Spinal cord (tissue), 10 donors: ENCODE results near the gene C1QTNF1. TPM values are rescaled to one million over a fixed set of nuclear protein-coding genes. Genes with fewer than 3 reads are reported as not detected.

Experiments used
- DNase-seq, 6 donors: peaks; one replicate each; pipeline versions ENCODE4 v3.0.0 to v3.0.0-alpha.2; 2013 to 2015; ENCODE audit warnings: low spot score in 6 of 6, low read depth in 4 of 6
- H3K27ac ChIP-seq: one replicate; pipeline ENCODE4 v1.5.1; 2013; ENCODE audit warnings: low read depth, low read length, control low read depth
- H3K27me3 ChIP-seq: one replicate; pipeline ENCODE4 v1.6.1; 2013; ENCODE audit warnings: low read length; ENCODE audit not compliant: control insufficient read depth, insufficient read depth
- H3K36me3 ChIP-seq: one replicate; pipeline ENCODE4 v1.6.1; 2013; ENCODE audit warnings: low read length; ENCODE audit not compliant: control insufficient read depth, insufficient read depth
- H3K4me1 ChIP-seq: one replicate; pipeline ENCODE4 v1.6.1; 2013; ENCODE audit warnings: low read length; ENCODE audit not compliant: control insufficient read depth, insufficient read depth
- H3K4me3 ChIP-seq: one replicate; pipeline ENCODE4 v1.5.1; 2013; ENCODE audit warnings: low read depth, low read length, control low read depth
- H3K9me3 ChIP-seq: one replicate; pipeline ENCODE4 v1.6.1; 2013; ENCODE audit warnings: low read length; ENCODE audit not compliant: control insufficient read depth, insufficient read depth
- WGBS: methylation state at CpG from one replicate; pipeline ENCODE4 v1.1.5; 2013; ENCODE audit warnings: missing lambda C conversion rate; ENCODE audit not compliant: insufficient coverage; 5-methylcytosine and 5-hydroxymethylcytosine counted together
- polyA plus RNA-seq, 2 donors: library from polyadenylated mRNA; unstranded; fragments of 120-200 nt; gene quantifications; one replicate each; pipeline ENCODE4 v1.2.1, GENCODE V29; 2013; ENCODE audit not compliant: insufficient read length in 2 of 2
- total RNA-seq, 2 donors: library from RNA; depleted of rRNA in 1 of 2; stranded (reverse); fragments of 120-200 nt in 1 of 2; fragments of >200 nt in 1 of 2; gene quantifications; one replicate each; pipeline versions ENCODE4 v1.2.3 to v1.2.4, GENCODE V29; 2013 to 2014
- donor health status: healthy.

The C1QTNF1 gene
- total and polyA plus RNA-seq, 4 donors: 4.0 to 15.5 (median 8.0) TPM

- 74% methylated on average over 11 of the region's 12 CpGs for WGBS
- H3K4me1 ChIP-seq: peaks cover 30% of the 10 kb centered on the region
- no peaks in the 10 kb centered on the region for H3K9me3 ChIP-seq
- no peak overlapping the region for H3K4me3 ChIP-seq
- H3K27ac ChIP-seq: no peak overlapping the region
- H3K36me3 ChIP-seq: peaks cover 45% of the 10 kb centered on the region
- H3K27me3 ChIP-seq: no peaks in the 10 kb centered on the region
- no peak for DNase-seq
These were observed 18.7 kb upstream of the C1QTNF1 start for GRCh38 chr17:79005063-79005861.

- WGBS: 86% methylated on average over 7 of the region's 8 CpGs
- H3K36me3 ChIP-seq: peaks cover 38% of the 10 kb centered on the region
- H3K27me3 ChIP-seq: no peaks in the 10 kb centered on the region
- peaks cover 32% of the 10 kb centered on the region for H3K4me1 ChIP-seq
- no peak overlapping the region for H3K27ac ChIP-seq
- no peaks in the 10 kb centered on the region for H3K9me3 ChIP-seq
- no peak for DNase-seq
- H3K4me3 ChIP-seq: no peak overlapping the region
These were observed 17.9 kb upstream of the C1QTNF1 start for GRCh38 chr17:79006046-79006445.

- no peaks in the 10 kb centered on the region for H3K9me3 ChIP-seq
- H3K27ac ChIP-seq: no peak overlapping the region
- peaks cover 32% of the 10 kb centered on the region for H3K4me1 ChIP-seq
- peaks cover 30% of the 10 kb centered on the region for H3K36me3 ChIP-seq
- 69% methylated on average over 13 of the region's 19 CpGs for WGBS
- DNase-seq: no peak
- H3K27me3 ChIP-seq: no peaks in the 10 kb centered on the region
- no peak overlapping the region for H3K4me3 ChIP-seq
These were observed 17.0 kb upstream of the C1QTNF1 start for GRCh38 chr17:79006794-79007503.

- WGBS: 89% methylated on average over 18 of the region's 21 CpGs
- no peak overlapping the region for H3K4me3 ChIP-seq
- no peak overlapping the region for H3K27ac ChIP-seq
- no peak for DNase-seq
- H3K36me3 ChIP-seq: peaks cover 29% of the 10 kb centered on the region
- H3K27me3 ChIP-seq: no peaks in the 10 kb centered on the region
- H3K4me1 ChIP-seq: peaks cover 32% of the 10 kb centered on the region
- no peaks in the 10 kb centered on the region for H3K9me3 ChIP-seq
These were observed 16.2 kb upstream of the C1QTNF1 start for GRCh38 chr17:79007504-79008381.

- Histone ChIP-seq H3K27me3 (no peaks in the 10 kb centered on the region), H3K36me3 (peaks cover 21% of the 10 kb centered on the region), H3K4me1 (peaks cover 32% of the 10 kb centered on the region), H3K9me3 (no peaks in the 10 kb centered on the region), H3K4me3 (peak overlapping the region; percentile 67), H3K27ac (no peak overlapping the region)
- 83% methylated on average over 3 of the region's 7 CpGs for WGBS
- no peak for DNase-seq
These were observed 15.1 kb upstream of the C1QTNF1 start for GRCh38 chr17:79008666-79009387.

GRCh38 chr17:79009397-79010303 lies 14.3 kb upstream of the C1QTNF1 start, which contains the start of gene CANT1:
Gene CANT1 (minus strand): TSS chr17:79009764. CDS start chr17:78997622, 12,142 bp downstream.
- H3K4me1 ChIP-seq: peaks cover 32% of the 10 kb centered on the region
- 1% methylated on average over 62 of the region's 73 CpGs for WGBS
- peak; percentile 77 to 97 (median 86) for DNase-seq

GRCh38 chr17:79010304-79010646 lies 13.7 kb upstream of the C1QTNF1 start:
- 48% methylated on average over 5 of the region's 7 CpGs for WGBS
- H3K27ac ChIP-seq: peak overlapping the region; percentile 64

More at GRCh38 chr17:79009397-79010303, 14.3 kb upstream of the C1QTNF1 start, which contains the start of gene CANT1:
- peak within 1 kb of the TSS; percentile 67 for H3K4me3 ChIP-seq
- no peaks in the 10 kb centered on the region for H3K9me3 ChIP-seq
- no peaks in the 10 kb centered on the region for H3K27me3 ChIP-seq
- peak within 1 kb of the TSS; percentile 64 for H3K27ac ChIP-seq
- H3K36me3 ChIP-seq: peaks cover 18% of the 10 kb centered on the region

GRCh38 chr17:79011451-79012147 lies 12.4 kb upstream of the C1QTNF1 start:
- DNase-seq: no peak
- Histone ChIP-seq H3K27me3 (no peaks in the 10 kb centered on the region), H3K36me3 (peaks cover 8% of the 10 kb centered on the region), H3K27ac (no peak overlapping the region), H3K4me3 (no peak overlapping the region), H3K4me1 (peaks cover 27% of the 10 kb centered on the region), H3K9me3 (peaks cover 4% of the 10 kb centered on the region)
- 89% methylated on average over 3 of the region's 5 CpGs for WGBS

More at GRCh38 chr17:79010304-79010646, 13.7 kb upstream of the C1QTNF1 start:
- peaks cover 30% of the 10 kb centered on the region for H3K4me1 ChIP-seq
- H3K27me3 ChIP-seq: no peaks in the 10 kb centered on the region
- peak overlapping the region; percentile 55 for H3K4me3 ChIP-seq
- H3K9me3 ChIP-seq: peaks cover under 1% of the 10 kb centered on the region
- DNase-seq: no peak
- H3K36me3 ChIP-seq: peaks cover 15% of the 10 kb centered on the region
